OCI-M2 (cell line): ENCODE results near the gene TPCN2.

Source experiments
- DNase-seq: peaks from one replicate; lab custom pipeline; 2025; ENCODE audit not compliant: unreplicated experiment; lab: John Stamatoyannopoulos, UW

The TPCN2 gene

DNA sequence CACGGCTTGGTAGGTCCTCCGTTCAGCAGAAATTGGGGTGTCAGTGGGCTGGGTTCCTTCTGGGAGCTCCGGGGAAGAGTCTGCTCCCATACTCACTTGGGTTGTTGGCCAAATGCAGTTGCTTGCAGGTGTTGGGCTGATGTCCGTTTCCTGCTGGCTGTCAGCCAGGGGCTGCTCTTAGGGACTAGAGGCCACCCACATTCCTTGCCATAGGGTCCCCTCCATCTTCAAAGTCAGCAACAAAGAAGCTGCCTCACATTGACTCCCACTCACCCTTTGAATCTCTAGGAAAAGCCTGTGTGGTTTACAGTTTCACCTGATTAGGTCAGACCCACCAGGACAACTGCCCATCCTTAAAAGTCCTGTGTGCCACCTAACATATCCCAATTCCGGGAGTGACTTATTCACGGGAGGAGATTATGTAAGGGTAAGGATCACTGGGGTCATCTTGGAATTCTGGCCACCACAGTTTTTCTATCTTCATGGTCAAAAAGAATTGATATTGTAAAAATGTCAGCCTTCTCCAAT, 43.0 kb downstream of the TPCN2 start:
- DNase-seq = no peak

DNA sequence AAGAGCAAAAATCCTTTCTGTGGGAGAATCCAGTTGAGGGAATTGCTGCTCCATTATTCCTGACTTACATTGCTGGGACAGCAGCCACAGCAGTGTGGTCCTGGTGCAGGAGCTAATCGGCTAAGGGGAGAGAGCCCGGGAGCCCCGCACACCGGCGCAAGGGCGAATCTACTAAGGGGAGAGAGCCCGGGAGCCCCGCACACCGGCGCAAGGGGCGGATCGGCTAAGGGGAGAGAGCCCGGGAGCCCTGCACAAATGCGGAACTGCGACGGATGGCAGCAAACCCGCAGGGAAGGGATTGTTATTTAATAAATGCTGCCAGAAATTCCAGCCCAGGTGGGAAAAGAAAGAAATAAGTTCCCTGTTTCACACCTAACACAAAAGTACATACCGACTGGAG, 43.5 kb downstream of the TPCN2 start:
- no peak for DNase-seq

DNA sequence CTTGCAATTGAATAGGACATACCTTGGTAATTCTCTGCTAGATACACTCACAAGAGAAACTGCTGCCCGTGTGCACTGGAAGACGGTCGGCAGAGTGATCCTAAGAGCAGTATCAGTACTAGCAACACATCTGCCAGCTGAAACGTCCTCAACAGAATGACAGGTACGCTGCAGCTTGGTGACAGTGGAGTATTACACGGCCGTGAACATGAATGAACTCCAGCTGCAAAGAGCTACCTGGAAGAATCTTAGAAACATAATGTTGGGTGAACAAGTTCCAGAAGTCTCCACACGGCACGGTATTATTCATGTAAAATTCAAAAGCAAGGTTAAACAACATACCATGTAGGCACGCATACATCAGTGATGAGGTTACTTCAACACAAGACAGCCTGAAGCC, 44.4 kb downstream of the TPCN2 start:
- no peak for DNase-seq

GRCh38 chr11:69094111-69094914, 45.6 kb downstream of the TPCN2 start:
- DNase-seq = no peak

GRCh38 chr11:69094915-69095290, 46.2 kb downstream of the TPCN2 start:
- DNase-seq = no peak

GRCh38 chr11:69095300-69095699, 46.6 kb downstream of the TPCN2 start:
- DNase-seq = no peak

- DNase-seq = no peak
Observed at GRCh38 chr11:69096473-69096872, 47.7 kb downstream of the TPCN2 start.

DNA sequence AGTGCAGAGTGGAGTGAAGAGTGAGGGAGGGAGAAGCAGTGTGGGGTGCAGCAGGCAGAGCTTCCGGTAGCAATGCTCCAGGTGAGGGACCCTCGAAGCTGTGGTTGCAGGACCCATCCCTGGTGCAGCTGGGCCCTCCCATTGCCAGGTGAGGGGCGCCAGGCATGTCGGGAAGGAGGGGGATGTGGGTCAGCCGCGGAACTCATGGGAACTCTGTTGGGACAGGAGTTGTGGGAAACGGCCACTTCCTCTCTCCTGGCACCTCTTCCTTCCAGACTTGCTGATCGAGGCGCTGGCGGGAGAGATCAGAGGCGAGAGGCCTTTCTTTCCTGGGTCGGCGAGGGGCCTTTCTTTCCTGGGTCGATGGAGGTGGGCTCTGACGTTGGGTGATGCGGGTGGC, 48.5 kb downstream of the TPCN2 start:
- DNase-seq = no peak

GRCh38 chr11:69099180-69099579, 50.4 kb downstream of the TPCN2 start:
- no peak for DNase-seq

GRCh38 chr11:69100454-69101114, 51.9 kb downstream of the TPCN2 start:
- no peak for DNase-seq

- no peak for DNase-seq
Observed at GRCh38 chr11:69101115-69101791, 52.5 kb downstream of the TPCN2 start.

DNA sequence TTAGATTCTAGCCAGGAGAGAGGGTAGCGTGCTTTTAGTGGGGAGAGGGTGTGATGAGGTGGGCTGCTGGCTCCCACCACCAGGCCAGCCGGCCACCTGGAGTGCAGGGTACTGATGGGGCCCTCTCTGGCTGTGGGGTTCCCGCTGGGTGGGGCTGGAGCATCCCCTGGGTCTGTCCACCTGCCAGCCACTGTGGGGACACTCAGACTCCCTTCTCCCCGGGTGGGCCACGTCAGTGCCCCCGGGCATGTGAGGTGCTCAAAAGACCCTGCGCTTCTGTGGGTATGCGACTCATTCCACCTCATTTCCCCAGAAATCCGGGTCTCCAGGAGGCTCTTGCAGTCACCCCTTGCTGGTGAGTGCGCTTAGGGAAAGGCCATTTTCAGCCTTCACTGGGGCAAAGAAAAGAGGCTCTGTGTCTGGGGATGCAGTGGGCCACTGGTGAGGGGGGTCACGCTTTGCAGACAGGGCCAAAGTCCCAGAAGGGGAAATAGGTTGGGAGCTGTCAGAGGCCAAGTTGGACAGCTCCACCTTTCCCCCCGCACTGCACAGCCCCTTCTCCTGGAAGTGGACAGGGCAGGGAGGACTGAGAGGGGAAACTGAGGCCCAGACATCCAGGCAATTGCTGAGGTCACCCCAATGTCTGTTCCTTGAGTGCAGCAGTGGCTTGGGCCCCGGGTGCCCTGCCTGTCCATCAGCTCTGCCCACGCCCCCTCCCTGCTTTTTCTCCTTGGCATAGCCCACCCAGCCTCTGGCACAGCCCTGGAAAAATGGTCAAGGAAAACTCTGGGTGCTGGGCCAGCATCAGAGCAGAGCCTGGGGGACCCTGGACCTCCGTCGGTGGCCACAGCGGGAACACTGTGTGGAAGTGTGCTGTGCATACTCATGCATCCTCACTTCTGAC, 53.3 kb downstream of the TPCN2 start:
- DNase-seq = no peak

- DNase-seq = no peak
Observed at GRCh38 chr11:69102732-69103615, 54.2 kb downstream of the TPCN2 start.

GRCh38 chr11:69104212-69104855, 55.6 kb downstream of the TPCN2 start:
- DNase-seq = no peak

DNA sequence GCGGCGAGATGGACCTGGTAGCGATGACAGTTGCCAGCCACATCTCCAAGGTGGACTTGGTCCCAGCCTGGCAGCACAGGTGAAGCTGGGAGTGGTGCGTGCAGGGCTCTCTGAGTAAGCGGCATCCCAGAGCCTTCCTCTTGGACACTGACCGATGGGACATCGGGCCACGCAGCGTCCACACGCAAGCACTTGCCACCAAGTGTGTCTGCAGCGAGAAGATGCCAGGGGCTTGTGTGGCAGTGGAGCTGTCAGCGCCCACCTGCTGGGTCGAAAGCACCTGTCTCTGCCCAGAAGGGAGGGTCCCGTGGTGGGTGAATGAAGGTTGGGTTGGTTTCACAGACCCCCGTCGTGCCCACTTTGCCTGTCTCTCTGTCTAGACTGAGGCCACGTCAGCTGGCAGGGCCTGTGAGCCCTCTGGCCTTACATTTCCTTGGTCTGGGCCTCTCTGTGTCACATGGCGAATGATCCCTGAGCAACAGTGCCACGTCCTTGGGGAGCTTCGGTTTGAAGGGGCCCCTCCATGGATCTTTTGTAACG, 56.2 kb downstream of the TPCN2 start:
- DNase-seq = no peak

- DNase-seq = no peak
Observed at GRCh38 chr11:69105461-69106030, 56.8 kb downstream of the TPCN2 start.

GRCh38 chr11:69106031-69106811, 57.5 kb downstream of the TPCN2 start:
- no peak for DNase-seq

- DNase-seq = no peak
Observed at GRCh38 chr11:69107413-69107812, 58.7 kb downstream of the TPCN2 start.
